Fibroblast of mammary gland (primary cell): ENCODE measurements around the gene EPHA4.

ENCODE experiments used
- DNase-seq: peaks from one replicate; pipeline ENCODE4 v3.0.0-alpha.2; 2010; ENCODE audit warnings: low read depth
- H3K4me3 ChIP-seq: 2 replicates; pipeline ENCODE4 v1.5.1; 2011; ENCODE audit warnings: low read depth, mild to moderate bottlenecking, low read length, moderate library complexity; ENCODE audit not compliant: control insufficient read depth
- CTCF ChIP-seq: conservative IDR thresholded peaks from 2 replicates; pipeline ENCODE4 v1.5.1; 2011; ENCODE audit warnings: low read depth, low read length, inconsistent platforms; ENCODE audit not compliant: control insufficient read depth, insufficient read depth

Gene EPHA4

GRCh38 chr2:221610255-221610654, 38.2 kb upstream of the EPHA4 start:
- TF ChIP-seq CTCF, result no peak
- no peak for DNase-seq
- H3K4me3 ChIP-seq, result no peak overlapping the region

GRCh38 chr2:221608442-221608841, 36.3 kb upstream of the EPHA4 start:
- TF ChIP-seq CTCF, result no peak
- no peak overlapping the region for H3K4me3 ChIP-seq
- no peak for DNase-seq

- no peak overlapping the region for H3K4me3 ChIP-seq
- no peak for DNase-seq
- no peak for TF ChIP-seq CTCF
These were observed 34.3 kb upstream of the EPHA4 start for GRCh38 chr2:221606424-221606823.

DNA sequence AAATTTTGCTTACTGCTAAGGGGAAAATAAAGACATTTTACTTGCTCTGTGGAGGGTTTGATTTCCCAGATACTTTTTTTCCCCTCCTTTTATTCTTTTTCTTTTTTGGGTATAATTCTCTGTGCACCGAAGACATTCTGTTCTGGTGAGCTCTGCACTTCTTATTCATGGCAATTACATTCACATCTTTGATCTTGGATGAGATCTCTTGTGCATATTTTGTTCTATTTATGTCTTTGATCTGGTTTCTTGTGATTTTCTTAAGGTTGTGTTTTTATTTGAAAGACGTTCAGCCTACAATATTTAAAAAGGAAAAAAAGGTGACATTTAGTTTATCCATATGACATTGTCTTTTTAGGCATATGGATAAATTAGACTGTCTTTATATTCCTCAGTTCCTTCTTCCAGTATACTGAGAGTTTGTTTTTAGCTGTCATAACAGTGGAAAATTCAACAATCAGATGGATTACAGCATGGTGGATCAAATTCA, 33.7 kb upstream of the EPHA4 start:
- H3K4me3 ChIP-seq, result no peak overlapping the region
- no peak for DNase-seq
- TF ChIP-seq CTCF, result no peak

DNA sequence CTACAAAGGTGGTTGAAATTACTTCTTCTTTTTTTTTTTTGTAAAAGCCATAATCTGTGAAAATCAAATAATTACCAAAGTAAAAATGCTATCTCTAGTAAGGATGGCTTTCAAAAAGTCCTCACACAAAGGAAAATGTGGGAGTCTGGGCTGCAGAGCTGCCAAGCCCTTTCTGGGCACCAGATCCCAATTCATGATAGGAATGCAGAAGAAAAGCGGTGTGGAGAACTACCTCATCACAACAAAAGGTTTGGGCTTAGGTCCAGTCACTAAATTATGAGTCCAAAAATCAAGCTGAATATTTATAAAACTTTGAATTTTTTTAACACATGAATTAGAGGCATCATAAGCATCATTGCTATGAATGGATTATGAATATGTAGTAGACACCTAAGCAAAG, 30.8 kb upstream of the EPHA4 start:
- TF ChIP-seq CTCF, result no peak
- H3K4me3 ChIP-seq, result no peak overlapping the region
- DNase-seq, result no peak

GRCh38 chr2:221601376-221601775, 29.3 kb upstream of the EPHA4 start:
- TF ChIP-seq CTCF, result no peak
- no peak for DNase-seq
- H3K4me3 ChIP-seq, result no peak overlapping the region

- no peak for TF ChIP-seq CTCF
- H3K4me3 ChIP-seq, result no peak overlapping the region
- DNase-seq, result no peak
These were observed 28.3 kb upstream of the EPHA4 start for GRCh38 chr2:221600388-221600787.
